ENCODE data around the gene KIRREL1. TPM values are rescaled to one million over a fixed set of nuclear protein-coding genes. Genes with fewer than 3 reads are reported as not detected.

Gene KIRREL1
- total RNA-seq, 1 donor from 2014 or later = 14.9 TPM

GRCh38 chr1:158007180-158007579, 13.7 kb downstream of the KIRREL1 start:
- no peak for DNase-seq (ENCODE audit: low read depth in 2 of 2)

- no peak for DNase-seq (ENCODE audit: low read depth in 2 of 2)
Observed at GRCh38 chr1:158007667-158008386, 14.4 kb downstream of the KIRREL1 start.

GRCh38 chr1:158008630-158009029, 15.2 kb downstream of the KIRREL1 start:
- peak in 1 of 2 donors; percentile 33 for DNase-seq (ENCODE audit: low read depth in 2 of 2)

- DNase-seq (ENCODE audit: low read depth in 2 of 2) = no peak
Observed at GRCh38 chr1:158011714-158012113, 18.3 kb downstream of the KIRREL1 start.

- no peak for DNase-seq (ENCODE audit: low read depth in 2 of 2)
Observed at GRCh38 chr1:158013840-158014730, 20.6 kb downstream of the KIRREL1 start.

GRCh38 chr1:158014731-158015320, 21.4 kb downstream of the KIRREL1 start:
- no peak for DNase-seq (ENCODE audit: low read depth in 2 of 2)

- DNase-seq (ENCODE audit: low read depth in 2 of 2) = peak in 1 of 2 donors; percentile 50
Observed at GRCh38 chr1:158016651-158017335, 23.3 kb downstream of the KIRREL1 start.

GRCh38 chr1:158017800-158018595, 24.6 kb downstream of the KIRREL1 start:
- DNase-seq (ENCODE audit: low read depth in 2 of 2) = no peak

- peak; percentile 76 to 92 for DNase-seq (ENCODE audit: low read depth in 2 of 2)
Observed at GRCh38 chr1:158019171-158019868, 25.9 kb downstream of the KIRREL1 start.

GRCh38 chr1:158020259-158020885, 26.9 kb downstream of the KIRREL1 start:
- peak in 1 of 2 donors; percentile 47 for DNase-seq (ENCODE audit: low read depth in 2 of 2)

- no peak for DNase-seq (ENCODE audit: low read depth in 2 of 2)
Observed at GRCh38 chr1:158020886-158021620, 27.6 kb downstream of the KIRREL1 start.

- DNase-seq (ENCODE audit: low read depth in 2 of 2) = no peak
Observed at GRCh38 chr1:158021721-158022120, 28.3 kb downstream of the KIRREL1 start.

GRCh38 chr1:158022554-158023312, 29.3 kb downstream of the KIRREL1 start:
- DNase-seq (ENCODE audit: low read depth in 2 of 2) = no peak

- DNase-seq (ENCODE audit: low read depth in 2 of 2) = no peak
Observed at GRCh38 chr1:158024737-158025136, 31.3 kb downstream of the KIRREL1 start.

GRCh38 chr1:158025576-158026230, 32.3 kb downstream of the KIRREL1 start:
- no peak for DNase-seq (ENCODE audit: low read depth in 2 of 2)

- no peak for DNase-seq (ENCODE audit: low read depth in 2 of 2)
Observed at GRCh38 chr1:158026651-158027050, 33.2 kb downstream of the KIRREL1 start.

GRCh38 chr1:158027508-158027907, 34.1 kb downstream of the KIRREL1 start:
- no peak for DNase-seq (ENCODE audit: low read depth in 2 of 2)

- no peak for DNase-seq (ENCODE audit: low read depth in 2 of 2)
Observed at GRCh38 chr1:158028969-158029368, 35.5 kb downstream of the KIRREL1 start.
